GM21381 (cell line): ENCODE results near the gene RUNX1.
A peak's percentile ranks its signal among the peaks of the same experiment; 100 is the strongest.

ENCODE experiments used
- ATAC-seq: cut with Tn5 transposase; IDR thresholded peaks from one replicate; pipeline ENCODE4 v1.9.1; 2021; ENCODE audit warnings: mild to moderate bottlenecking, moderate library complexity; ENCODE audit not compliant: unreplicated experiment

RUNX1 gene

DNA sequence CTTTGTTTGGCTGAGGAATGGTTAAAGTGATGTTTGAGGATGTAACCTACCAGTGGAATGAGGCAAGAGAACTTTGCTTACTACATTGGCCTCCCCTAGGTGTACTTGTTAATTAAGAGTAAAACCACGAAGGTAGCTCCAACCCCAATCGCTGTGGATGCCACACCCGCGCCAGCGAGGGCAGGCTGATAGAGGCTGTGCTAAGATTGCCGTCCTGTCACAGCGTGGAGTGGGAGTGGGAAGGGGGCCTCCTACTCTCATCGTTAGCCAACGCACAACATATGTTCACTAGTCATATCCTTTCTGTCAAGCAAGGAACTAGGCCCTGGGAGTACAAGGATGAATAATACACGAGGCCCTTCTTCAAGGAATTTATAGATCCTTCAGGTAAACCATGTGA lies 99.6 kb downstream of the RUNX1 start:
- ATAC-seq: no peak

DNA sequence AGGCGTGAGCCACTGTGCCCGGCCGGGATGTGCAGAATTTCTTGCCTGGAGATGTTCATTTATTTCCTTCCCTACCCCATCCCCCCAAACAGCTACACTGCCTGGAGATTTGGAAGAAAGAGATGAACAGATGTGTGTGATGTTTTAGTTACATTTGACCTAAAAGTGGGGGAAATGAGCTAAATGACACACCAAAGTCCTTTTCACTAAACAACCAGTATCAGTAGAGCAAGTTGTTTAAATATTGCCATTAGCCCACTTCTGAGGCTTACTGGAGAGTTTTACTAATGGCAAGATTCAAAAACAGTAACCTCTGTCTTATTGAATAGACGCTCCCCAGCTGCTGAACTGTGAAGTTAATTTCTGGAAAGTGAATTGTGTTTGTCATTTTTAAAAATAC lies 100.1 kb downstream of the RUNX1 start:
- no peak for ATAC-seq

DNA sequence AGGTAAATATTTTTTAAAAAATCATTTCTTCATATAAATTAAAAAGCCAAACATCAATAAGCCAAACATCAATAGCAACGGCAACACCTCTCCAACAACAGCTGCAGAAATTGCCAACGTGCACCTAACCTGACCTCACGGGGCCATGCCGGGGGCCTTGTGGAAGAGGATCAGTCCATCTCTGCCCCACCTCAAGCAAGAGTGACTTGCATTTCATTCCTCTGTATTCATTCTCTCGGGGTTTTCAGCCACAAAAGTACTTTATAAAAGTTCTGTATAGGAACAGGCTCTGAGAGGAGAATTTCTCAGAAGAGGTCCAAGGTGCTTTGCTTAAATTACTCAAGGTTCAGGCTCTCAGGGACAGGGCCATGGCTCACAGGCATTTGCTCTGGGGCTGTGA lies 100.9 kb downstream of the RUNX1 start:
- no peak for ATAC-seq

DNA sequence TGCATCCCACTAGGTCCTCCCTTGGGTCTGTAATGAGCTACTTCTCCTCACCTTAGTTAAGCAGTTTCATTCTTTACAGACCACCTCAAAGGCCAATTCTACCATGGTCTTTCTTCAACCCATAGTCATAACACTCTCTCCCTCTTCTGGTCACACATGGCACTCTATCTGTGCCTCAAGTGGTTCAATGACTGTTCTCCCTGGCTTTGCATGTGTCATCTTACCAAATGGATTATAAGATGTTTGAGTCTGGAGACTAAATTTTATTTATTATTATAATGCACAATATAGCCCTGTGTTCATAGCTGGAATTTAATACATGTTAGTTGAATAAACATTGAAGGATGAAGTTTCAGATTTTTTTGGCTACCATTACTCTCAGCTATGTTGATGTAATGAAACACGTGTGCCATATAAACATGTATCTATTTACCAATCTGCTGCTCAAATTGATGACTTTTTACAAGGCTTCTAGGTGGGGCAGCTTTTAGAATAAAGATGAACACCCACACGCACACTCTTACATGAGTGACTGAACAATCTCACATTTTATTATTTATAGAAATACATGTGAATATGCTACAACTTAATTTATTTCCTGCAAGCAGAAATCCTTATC lies 102.1 kb downstream of the RUNX1 start:
- ATAC-seq: no peak

DNA sequence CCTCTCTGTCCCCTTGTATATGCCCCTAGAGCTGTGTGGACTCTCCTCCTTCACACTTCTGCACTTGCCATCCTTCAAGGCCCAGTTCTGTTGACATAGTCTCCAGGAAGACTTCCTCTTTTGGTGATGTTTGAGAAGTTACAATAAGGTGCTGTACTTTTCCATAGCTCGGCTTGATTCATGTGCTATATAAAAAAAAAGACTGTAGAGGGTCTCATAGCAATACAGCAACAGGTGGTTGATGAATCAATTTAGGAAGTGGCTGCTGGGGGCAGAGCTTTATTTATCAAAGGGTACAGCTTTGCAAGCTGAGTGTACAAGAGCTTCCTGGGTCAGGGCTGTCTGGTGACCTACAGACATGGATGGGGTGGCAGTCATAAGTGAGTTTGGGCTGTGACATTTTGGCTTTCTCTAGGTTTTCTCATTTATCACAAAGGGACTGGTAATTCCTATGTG lies 102.7 kb downstream of the RUNX1 start:
- no peak for ATAC-seq

DNA sequence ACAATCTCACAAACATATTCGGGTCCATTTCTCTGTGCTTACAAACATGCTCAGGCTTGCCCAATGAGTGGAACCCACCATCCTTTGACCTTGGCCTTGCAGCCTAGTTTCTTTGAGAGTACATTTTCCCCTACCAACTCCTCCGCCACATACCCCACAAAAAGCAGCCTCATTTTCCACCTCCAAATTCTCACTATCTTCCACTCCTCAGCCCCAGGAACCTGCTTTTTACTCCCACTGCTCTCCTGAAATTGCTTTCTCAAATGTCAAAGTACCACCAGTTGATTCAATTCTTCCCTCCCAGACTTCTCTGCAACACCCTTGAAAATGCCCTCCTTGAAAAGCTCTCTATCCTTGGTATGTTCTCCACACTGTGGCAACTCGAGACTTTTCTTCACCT lies 103.8 kb downstream of the RUNX1 start:
- no peak for ATAC-seq

DNA sequence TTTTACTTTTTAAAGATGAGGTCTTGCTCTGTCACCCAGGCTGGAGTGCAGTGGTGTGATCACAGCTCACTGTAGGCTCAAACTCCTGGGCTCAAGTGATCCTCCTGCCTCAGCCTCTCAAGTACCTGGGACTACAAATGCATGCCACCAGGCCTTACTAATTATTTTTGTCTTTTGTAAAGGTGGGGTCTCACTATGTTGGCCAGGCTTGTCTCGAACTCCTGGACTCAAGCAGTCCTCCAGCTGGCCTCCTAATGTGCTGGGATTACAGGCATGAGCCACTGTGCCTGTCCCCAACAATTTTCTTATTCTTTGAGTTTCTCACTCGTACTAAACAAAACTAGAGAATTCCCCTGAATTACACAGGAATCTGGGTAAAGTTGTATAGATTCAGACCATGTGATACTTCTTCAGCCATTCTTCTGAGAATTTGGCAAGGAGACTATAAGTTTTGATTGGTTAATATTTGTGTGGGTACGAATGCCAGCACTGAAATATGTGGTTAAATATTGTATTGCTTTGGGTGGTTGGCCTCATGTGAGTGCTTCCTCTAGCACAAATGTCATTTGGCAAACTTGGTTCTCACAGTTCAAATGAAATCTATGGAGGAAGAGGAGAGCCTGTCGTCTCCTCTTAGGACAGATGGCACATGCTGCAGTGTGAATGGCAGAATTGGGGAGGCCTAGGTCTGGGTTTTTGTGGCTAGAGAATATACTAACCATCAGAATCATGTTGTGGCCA lies 104.9 kb downstream of the RUNX1 start:
- no peak for ATAC-seq

DNA sequence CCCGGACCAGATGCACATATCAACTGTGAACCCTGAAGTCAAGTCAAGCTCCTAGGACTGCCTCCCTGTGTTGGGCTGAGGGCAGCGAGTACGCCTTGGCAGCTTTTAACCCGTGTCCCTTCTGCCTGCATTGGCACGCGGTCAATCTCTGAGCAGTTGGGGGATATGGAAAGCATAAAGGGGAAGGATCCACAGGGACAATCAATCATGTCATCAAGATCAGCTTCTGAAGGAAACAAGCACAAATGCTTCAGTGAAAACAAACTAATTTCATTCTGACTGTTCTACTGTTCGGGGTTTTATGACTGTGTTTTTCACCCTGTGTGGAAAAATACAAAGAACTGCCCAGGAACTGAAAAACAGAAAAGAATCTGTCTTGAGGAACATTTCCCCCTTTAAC lies 106.2 kb downstream of the RUNX1 start:
- no peak for ATAC-seq

DNA sequence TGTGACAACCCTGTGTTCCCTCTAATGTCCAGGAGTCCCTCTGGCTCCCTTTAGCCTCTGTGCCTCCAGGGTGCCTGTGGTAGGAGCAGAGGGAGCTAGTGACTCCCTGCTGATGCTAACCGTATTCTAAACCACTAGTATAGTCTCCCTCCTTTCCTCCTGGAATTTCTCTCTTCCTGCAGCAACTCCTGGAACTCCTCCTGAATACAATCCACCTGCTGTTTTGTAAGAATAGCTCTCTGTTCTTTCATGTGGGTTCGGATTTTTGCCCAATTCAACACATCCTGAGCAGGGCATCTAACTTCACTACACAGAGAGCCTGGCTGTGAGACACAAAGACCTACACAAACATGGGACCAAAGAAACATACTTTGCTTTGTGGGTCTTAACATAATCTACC lies 107.9 kb downstream of the RUNX1 start:
- ATAC-seq: no peak

DNA sequence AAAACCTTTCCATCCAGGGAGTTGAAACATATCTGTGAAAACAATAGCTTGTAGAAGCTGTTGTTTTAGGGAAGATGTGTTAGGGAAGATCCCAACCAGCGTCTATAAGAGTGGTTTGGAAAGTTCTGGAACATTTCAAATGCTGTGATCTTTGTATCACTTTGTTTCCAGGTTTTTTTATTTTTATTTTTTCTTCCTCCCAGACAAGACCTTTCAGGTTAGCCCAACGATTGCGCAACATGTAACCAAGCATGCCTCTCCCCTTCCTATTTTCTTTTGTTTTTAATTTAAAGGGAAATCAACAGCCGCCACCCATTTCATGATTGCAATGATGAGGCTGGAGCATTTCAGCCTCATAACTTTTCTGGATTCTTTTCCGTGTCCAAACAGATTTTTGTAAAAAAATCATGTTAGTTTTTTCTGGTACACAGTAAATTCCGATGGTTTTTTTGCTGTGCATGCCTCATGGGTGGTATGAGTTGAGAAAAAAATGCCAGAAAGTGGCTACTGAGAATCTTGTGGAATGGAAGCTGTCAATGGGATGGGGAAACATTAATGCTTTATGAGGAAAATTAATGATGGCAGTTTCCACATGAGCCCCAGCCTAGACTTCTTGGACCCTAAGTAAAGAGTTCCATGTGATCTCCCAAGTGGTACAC lies 109.3 kb downstream of the RUNX1 start:
- ATAC-seq: no peak

DNA sequence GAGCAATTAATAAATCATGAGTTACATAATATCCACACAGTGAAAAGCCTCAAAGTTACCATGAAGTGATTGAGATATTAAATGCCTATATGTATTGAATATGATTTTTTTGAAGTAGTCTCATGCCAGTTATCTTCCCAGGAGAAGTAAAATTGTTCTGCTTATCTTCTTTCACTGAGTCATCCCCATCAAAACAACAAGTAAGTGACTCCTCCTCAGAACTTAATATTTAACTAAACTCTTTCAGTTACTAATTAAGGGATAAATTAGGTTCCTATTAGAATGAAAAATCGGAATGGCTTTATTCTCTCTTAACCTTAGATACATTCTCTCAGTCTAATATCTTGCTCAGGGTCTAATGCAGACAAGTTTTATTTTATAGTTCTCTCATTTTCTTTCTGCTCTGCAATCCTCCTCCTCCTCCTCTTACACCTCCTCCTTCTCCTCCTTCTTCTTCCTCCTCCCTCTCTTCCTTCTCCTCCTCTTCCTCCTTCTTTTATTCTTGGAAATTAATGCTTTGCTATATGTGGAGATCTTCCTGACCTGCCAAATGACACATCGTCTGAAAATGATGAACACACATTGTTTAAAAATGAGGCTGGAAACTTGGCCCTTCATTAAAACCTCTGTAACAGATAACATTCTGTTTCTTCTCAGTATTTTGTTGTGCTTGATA lies 110.9 kb downstream of the RUNX1 start:
- ATAC-seq: no peak

DNA sequence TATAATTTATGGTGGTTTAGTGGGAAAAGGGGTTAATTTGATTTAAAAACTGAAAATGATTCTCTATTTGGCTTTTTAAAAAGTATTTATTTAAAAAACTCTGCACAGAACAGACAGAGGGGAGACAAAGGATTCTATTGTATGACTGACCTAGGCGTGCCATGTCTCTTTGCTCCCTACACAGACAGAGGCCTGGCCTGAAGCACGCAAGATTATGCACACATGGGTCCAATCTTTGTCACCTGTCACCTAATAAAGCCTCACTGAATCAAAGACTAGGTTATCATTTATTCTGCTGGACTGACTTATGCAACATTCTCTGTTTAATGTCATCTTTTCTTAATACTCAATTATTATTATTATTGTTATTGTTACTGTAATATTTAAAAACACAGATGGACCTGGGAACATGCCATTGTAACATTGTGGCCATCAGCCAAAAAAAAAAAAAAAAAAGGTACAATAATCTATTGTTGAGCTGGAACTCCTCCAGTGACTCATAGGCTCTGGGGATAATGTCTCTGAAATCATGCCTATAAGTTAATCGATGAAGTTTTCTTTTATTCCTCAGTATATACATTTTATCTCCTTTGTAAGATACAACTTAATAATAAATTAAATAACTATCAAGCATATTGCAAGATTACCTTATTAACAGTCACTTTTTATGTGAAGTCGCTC lies 112.1 kb downstream of the RUNX1 start:
- ATAC-seq: no peak

DNA sequence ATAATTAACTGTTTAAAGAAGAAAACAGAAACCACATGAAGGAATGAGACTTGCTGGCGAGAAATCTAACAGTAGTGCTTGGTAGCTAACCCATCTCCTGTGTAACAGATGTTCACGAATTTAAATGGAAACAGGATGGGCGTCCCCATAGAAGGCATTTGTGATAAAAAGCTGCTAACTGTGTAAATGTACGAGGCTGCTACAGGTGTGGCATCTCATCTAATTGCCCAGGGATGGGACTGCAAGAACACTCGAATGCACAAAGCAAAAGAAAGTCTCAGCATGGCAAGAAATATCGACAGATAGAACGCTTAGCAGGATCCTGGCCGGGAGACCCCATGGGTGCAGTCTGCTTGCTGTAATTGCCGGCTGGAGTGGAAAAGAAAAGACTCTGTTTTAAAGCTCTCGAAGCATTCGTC lies 112.7 kb downstream of the RUNX1 start:
- no peak for ATAC-seq

DNA sequence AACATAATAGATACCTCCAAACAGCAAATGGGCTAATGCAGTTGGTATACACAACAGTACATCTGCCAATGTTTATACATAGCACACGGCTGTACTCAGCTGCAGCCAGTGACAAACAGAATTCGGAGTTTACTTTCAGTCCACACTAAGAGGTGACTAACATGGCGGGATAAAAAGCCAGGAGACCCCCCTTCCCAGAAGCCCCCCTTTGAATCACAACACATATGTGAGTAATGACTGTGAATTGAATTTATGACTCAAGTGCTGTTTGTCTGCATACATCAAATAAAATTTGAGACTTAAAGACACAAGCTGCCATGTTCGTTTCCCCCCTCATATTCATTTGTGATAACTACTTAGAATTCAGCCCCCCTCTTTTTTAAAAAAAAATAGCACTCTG lies 113.2 kb downstream of the RUNX1 start:
- ATAC-seq: no peak

DNA sequence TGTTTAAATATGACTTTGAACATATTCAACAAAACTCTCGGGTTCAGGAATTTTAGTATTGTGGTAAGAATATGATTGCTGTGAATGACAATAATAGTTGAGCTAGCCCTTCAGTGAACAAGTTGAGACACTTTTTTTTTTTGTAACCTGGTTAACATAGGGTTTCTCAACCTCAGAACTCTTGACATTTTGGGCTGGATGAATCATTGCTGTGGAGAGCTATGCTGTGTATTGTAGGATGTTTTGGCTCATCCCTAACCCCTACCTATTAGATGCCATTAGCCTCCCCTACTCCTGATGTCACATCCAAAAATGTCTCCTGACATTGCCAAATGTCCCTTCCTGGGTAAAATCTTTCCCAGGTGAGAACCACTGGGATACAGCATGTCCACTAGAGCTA lies 113.7 kb downstream of the RUNX1 start:
- ATAC-seq: no peak

DNA sequence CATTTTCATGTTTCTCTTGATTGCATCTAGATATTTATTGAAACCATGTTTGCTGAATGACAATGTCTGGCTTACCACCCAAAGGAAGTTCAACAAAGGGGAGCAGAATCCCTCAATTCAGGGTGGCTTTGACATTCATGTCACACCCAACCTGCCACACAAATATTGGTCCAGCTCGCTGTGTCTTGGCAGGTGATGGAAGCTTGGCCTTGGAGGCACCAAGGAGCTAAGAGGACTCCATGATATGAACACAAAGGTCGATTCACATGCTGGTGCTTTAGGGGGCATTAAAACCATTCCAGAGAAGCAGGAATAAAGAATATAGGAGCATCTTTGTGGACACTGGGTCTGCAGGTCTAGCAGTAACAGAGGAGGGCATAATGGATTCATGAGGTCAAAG lies 114.8 kb downstream of the RUNX1 start:
- ATAC-seq: no peak

DNA sequence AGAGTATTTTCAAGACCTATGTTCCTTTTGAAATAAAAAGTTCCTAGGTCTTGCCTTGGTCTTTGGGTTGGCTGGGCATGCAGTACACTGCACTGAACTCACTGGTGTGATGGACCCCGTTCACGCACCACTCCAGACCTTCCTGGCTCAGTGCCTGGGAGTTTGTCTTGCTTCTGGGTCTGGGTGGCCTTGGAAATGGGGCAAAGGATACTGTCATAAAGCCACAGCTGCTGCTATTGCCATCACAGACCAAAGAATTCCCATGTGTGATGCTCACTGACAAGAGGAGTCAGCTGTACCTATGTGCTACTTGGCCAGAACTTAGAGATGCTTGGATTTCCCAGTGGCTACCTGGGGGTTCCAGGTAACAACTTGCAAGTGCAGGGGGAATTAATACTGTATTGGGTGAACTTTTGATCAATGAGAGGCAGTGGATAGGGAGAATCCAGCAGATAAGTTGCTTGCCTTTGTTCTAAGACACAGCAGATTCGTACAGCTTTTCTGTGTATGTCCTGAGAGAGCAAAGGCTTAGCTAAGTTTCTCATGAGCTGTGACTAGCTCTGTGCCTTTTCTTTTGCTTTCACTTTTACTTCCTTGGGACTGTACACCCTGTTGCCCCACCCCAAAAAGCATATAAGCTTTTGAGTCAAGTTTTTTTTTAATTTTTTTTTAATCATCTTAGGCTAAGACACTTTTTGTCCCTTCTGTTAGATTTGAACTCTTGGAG lies 115.3 kb downstream of the RUNX1 start:
- peak; percentile 83 for ATAC-seq

DNA sequence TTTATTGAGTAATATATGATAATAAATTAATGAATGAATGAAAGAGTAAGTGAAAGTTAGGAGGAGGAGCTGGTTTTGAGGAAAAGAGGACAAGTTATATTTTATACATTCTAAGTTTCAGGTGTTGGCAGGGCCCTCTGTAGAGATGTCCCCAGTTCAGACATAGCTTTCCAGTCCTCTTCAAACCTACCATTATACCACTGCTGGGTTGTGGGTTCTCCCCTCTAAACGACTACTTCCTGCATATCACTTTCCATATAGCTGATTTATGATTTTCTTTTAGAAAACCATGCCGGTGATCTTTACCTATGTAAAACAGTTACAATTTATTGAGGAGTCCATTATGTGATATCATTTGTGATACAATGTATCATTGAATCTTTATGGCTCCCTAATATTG lies 116.9 kb downstream of the RUNX1 start:
- no peak for ATAC-seq

DNA sequence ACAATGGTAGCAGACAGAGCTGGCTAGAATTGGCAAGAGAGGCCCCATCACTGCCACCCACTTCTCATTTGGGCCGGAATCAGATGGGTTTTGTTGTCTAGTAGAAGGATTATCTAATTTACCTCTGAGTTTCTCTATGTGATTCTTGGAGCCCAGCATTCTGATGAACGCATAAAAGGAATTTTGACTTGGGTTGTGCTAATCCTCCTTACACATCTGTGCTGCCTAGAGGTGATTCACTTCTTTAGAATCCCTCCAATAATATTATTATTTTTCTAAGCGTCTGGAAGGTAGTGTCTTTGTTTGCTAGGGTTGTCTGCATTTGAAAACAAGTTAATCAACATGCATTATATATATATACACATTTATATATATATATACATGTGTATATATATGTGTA lies 118.1 kb downstream of the RUNX1 start:
- ATAC-seq: no peak

DNA sequence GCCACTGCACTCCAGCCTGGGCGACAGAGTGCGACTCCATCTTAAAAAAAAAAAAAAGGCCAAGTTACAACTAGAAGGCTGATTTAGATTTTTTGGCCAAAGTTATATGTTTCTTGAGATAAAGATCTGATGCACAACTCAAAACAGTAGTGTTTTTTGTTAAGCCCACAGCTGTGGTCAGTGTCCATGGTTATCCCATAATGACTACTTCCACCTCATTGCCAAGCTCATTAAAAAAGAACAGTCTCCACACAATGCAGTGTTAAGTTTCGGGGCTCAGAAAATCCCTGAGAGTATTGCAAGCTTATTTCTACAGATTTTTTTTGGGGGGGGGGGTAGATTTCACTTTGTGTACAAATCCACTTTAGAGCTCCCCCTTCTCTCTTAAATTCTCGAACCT lies 120.5 kb downstream of the RUNX1 start:
- ATAC-seq: no peak
